Measurements from ENCODE around the gene VSIG8.

Gene VSIG8

GRCh38 chr1:159861218-159861617, 1.2 kb downstream of the VSIG8 start:
- no peak for DNase-seq (ENCODE audit: insufficient read length, low spot score)
- FAIRE-seq = no peak
- TF ChIP-seq POLR2A (IDR thresholded peaks at IDR 0.05; ENCODE audit: low read depth, low read length) (no peak), SPI1 (IDR thresholded peaks at IDR 0.05; ENCODE audit: low read depth, low read length) (no peak), PAX5 (IDR thresholded peaks at IDR 0.05; ENCODE audit: insufficient read depth, low read length, severe bottlenecking) (no peak), TAF1 (IDR thresholded peaks at IDR 0.05; ENCODE audit: low read depth, low read length) (no peak), POLR2AphosphoS5 (IDR thresholded peaks at IDR 0.05; ENCODE audit: low read depth, low read length) (no peak), POU2F2 (IDR thresholded peaks at IDR 0.05; ENCODE audit: low read depth, low read length) (no peak)

DNA sequence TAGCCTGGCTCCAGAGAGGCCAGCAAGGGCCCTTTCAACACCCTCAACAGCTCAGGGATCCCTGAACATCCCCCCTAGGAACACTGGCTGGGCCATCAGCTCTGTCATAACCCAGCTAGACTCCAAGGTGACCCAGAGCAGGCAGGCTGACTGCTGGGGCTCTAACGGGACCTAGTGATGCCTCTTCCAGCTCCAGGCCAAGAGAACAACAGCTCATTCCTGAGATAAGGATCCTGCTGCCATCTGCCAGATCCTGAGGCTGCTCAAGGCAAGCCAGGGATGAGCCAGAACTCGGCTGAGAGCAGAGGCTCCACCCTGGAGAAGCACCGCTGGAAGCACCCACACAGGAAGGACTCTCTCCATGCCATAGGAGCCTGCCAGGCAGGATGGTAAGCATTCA, 2.0 kb downstream of the VSIG8 start:
- TF ChIP-seq POU2F2 (IDR thresholded peaks at IDR 0.05; ENCODE audit: low read depth, low read length) (no peak), PAX5 (IDR thresholded peaks at IDR 0.05; ENCODE audit: insufficient read depth, low read length, severe bottlenecking) (no peak), SPI1 (IDR thresholded peaks at IDR 0.05; ENCODE audit: low read depth, low read length) (no peak), TAF1 (IDR thresholded peaks at IDR 0.05; ENCODE audit: low read depth, low read length) (no peak), POLR2AphosphoS5 (IDR thresholded peaks at IDR 0.05; ENCODE audit: low read depth, low read length) (no peak), POLR2A (IDR thresholded peaks at IDR 0.05; ENCODE audit: low read depth, low read length) (no peak)
- FAIRE-seq (no peak), DNase-seq (ENCODE audit: insufficient read length, low spot score) (no peak)

DNA sequence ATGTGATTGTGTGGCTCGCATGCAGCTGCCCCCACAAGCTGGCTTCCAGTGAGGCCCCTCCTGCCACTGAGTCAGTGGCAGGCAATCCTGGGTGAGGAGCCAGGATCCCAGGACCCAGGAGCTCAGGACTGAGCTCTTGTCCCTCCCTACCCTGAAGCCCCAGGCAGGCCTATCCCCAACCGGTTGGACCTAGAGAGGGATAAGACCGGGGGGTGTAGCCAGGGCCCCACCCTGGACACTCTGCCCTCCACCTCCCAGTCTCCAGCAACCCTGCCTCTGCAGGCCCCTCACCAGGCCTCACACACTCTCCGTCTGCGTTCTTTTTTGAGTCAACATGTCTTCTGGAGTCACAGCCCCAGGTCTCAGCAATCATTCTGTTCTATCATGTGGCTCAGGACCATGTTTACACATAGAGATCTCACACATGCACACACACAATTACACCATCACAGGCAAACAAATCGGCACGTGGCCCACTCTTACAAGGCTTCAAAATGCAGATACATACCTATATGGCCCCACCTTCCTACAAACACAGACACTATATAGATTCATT, 2.6 kb downstream of the VSIG8 start:
- FAIRE-seq = no peak
- TF ChIP-seq TAF1 (IDR thresholded peaks at IDR 0.05; ENCODE audit: low read depth, low read length) (no peak), SPI1 (IDR thresholded peaks at IDR 0.05; ENCODE audit: low read depth, low read length) (no peak), POU2F2 (IDR thresholded peaks at IDR 0.05; ENCODE audit: low read depth, low read length) (no peak), POLR2AphosphoS5 (IDR thresholded peaks at IDR 0.05; ENCODE audit: low read depth, low read length) (no peak), PAX5 (IDR thresholded peaks at IDR 0.05; ENCODE audit: insufficient read depth, low read length, severe bottlenecking) (no peak), POLR2A (IDR thresholded peaks at IDR 0.05; ENCODE audit: low read depth, low read length) (no peak)
- no peak for DNase-seq (ENCODE audit: insufficient read length, low spot score)

- TF ChIP-seq SPI1 (IDR thresholded peaks at IDR 0.05; ENCODE audit: low read depth, low read length) (no peak), POLR2A (IDR thresholded peaks at IDR 0.05; ENCODE audit: low read depth, low read length) (no peak), PAX5 (IDR thresholded peaks at IDR 0.05; ENCODE audit: insufficient read depth, low read length, severe bottlenecking) (no peak), POU2F2 (IDR thresholded peaks at IDR 0.05; ENCODE audit: low read depth, low read length) (no peak), TAF1 (IDR thresholded peaks at IDR 0.05; ENCODE audit: low read depth, low read length) (no peak), POLR2AphosphoS5 (IDR thresholded peaks at IDR 0.05; ENCODE audit: low read depth, low read length) (no peak)
- DNase-seq (ENCODE audit: insufficient read length, low spot score) (no peak), FAIRE-seq (no peak)
Observed at GRCh38 chr1:159857889-159858288, 4.6 kb downstream of the VSIG8 start.

DNA sequence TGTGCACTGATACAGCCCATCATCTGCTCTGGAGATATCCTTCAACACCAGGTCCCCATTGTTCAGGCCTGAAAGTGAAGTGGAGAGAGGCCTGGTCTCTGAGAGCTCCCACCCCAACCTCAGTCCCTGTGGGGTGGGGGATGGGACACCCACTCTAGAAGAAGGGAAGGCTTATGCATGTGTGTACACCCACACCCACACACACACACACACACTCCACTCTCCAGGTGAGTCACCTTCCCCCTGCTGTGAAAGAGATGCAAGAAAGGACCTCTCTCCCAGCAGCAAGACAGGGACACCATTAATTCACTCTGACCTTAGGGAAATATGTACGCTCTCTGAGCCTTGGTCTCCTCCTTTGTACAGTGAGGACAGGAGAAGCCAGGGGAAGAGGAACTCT, 5.9 kb downstream of the VSIG8 start:
- DNase-seq (ENCODE audit: insufficient read length, low spot score) = no peak
- TF ChIP-seq POLR2AphosphoS5 (IDR thresholded peaks at IDR 0.05; ENCODE audit: low read depth, low read length) (no peak), POLR2A (IDR thresholded peaks at IDR 0.05; ENCODE audit: low read depth, low read length) (no peak), SPI1 (IDR thresholded peaks at IDR 0.05; ENCODE audit: low read depth, low read length) (no peak), PAX5 (IDR thresholded peaks at IDR 0.05; ENCODE audit: insufficient read depth, low read length, severe bottlenecking) (no peak), TAF1 (IDR thresholded peaks at IDR 0.05; ENCODE audit: low read depth, low read length) (no peak), POU2F2 (IDR thresholded peaks at IDR 0.05; ENCODE audit: low read depth, low read length) (no peak)
- no peak for FAIRE-seq

DNA sequence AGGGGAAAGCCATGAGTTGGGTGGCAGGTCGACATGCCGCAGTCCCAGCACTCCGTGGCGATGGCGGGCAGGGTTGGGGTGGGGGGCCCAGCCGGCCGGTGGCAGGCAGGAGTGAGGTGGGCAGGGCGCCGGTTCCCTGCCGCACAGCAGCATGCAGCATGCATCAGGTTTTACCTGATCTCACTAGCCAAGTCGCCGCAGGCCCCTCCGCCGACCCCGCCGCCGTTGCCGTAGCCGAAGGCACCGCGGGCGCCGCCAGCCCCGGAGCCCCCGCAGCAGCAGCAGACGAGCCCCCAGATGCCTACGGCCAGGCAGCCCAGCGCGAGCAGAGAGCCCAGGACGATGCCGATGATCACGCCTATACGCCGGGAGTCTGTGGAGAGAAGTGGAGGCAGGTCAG, 6.7 kb downstream of the VSIG8 start:
- DNase-seq (ENCODE audit: insufficient read length, low spot score) (no peak), FAIRE-seq (no peak)
- TF ChIP-seq TAF1 (IDR thresholded peaks at IDR 0.05; ENCODE audit: low read depth, low read length) (no peak), POLR2AphosphoS5 (IDR thresholded peaks at IDR 0.05; ENCODE audit: low read depth, low read length) (no peak), POU2F2 (IDR thresholded peaks at IDR 0.05; ENCODE audit: low read depth, low read length) (no peak), POLR2A (IDR thresholded peaks at IDR 0.05; ENCODE audit: low read depth, low read length) (no peak), SPI1 (IDR thresholded peaks at IDR 0.05; ENCODE audit: low read depth, low read length) (no peak), PAX5 (IDR thresholded peaks at IDR 0.05; ENCODE audit: insufficient read depth, low read length, severe bottlenecking) (no peak)

DNA sequence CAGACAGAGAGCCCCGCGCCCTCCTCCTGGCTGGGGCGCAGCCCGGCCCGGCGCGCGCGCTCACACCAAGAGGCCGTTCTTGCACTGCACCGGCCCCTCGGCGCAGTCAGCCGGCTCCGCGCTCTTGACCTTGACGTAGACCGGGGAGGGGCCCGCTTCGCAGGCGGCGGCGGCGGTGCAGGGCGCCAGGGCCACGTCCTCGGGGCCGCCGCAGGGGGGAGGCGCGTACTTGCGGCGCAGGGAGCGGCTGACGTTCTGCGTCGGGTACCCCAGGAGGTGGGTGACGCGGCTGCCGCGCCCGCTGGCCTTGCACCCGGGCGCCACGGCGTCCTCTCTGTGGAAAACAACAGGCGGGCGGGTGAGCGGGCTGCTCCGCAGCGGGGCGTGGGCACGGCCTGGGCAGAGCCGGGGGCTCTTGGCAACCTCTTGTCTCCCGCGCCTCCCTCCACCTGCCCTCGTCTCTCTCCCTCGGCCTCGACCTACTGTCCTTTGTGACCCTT, 7.7 kb downstream of the VSIG8 start:
- FAIRE-seq (peak; percentile 85), DNase-seq (ENCODE audit: insufficient read length, low spot score) (peak; percentile 69)

DNA sequence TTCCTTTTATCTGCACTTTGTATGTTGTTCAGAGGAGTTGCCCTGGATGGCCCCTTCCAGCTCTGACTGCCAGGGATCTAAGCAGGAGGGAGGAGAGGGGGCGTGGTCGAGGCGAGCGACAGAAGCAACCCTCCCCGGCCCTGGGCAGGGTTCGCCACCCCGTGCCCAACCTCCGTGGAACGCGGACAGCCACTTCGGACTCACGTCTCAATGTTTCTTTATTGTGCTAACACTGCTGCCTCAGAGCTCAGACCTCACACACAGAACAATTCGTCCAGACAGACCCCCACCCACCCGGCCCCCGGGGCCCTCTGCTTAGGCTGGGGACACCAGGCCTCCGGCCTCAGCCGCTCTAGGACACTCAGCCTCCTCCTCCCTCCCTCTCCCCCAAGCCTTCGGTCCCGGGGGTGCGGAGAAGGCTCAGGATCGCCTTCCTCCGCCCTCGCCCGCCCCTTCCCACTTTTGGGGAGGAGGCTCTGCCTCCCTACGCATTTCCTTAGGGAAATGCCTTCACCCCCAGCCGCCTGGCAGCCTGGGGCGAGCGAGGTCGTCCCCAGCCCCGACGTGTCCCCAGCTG, 8.3 kb downstream of the VSIG8 start:
- DNase-seq (ENCODE audit: insufficient read length, low spot score) = no peak
- no peak for FAIRE-seq
- TF ChIP-seq TAF1 (IDR thresholded peaks at IDR 0.05; ENCODE audit: low read depth, low read length) (no peak), PAX5 (IDR thresholded peaks at IDR 0.05; ENCODE audit: insufficient read depth, low read length, severe bottlenecking) (no peak), SPI1 (IDR thresholded peaks at IDR 0.05; ENCODE audit: low read depth, low read length) (no peak), POLR2AphosphoS5 (IDR thresholded peaks at IDR 0.05; ENCODE audit: low read depth, low read length) (no peak), POU2F2 (IDR thresholded peaks at IDR 0.05; ENCODE audit: low read depth, low read length) (no peak), POLR2A (IDR thresholded peaks at IDR 0.05; ENCODE audit: low read depth, low read length) (no peak)

More for the DNA sequence above, 7.7 kb downstream of the VSIG8 start:
- TF ChIP-seq SPI1 (IDR thresholded peaks at IDR 0.05; ENCODE audit: low read depth, low read length) (no peak), PAX5 (IDR thresholded peaks at IDR 0.05; ENCODE audit: insufficient read depth, low read length, severe bottlenecking) (no peak), POLR2AphosphoS5 (IDR thresholded peaks at IDR 0.05; ENCODE audit: low read depth, low read length) (no peak), TAF1 (IDR thresholded peaks at IDR 0.05; ENCODE audit: low read depth, low read length) (no peak), POLR2A (IDR thresholded peaks at IDR 0.05; ENCODE audit: low read depth, low read length) (no peak), POU2F2 (IDR thresholded peaks at IDR 0.05; ENCODE audit: low read depth, low read length) (no peak)

GRCh38 chr1:159853417-159854115, 8.9 kb downstream of the VSIG8 start:
- no peak for FAIRE-seq

More at GRCh38 chr1:159853417-159854115, 8.9 kb downstream of the VSIG8 start:
- TF ChIP-seq POLR2AphosphoS5 (IDR thresholded peaks at IDR 0.05; ENCODE audit: low read depth, low read length) (no peak), TAF1 (IDR thresholded peaks at IDR 0.05; ENCODE audit: low read depth, low read length) (no peak), POLR2A (IDR thresholded peaks at IDR 0.05; ENCODE audit: low read depth, low read length) (no peak), POU2F2 (IDR thresholded peaks at IDR 0.05; ENCODE audit: low read depth, low read length) (no peak), SPI1 (IDR thresholded peaks at IDR 0.05; ENCODE audit: low read depth, low read length) (no peak), PAX5 (IDR thresholded peaks at IDR 0.05; ENCODE audit: insufficient read depth, low read length, severe bottlenecking) (no peak)
- DNase-seq (ENCODE audit: insufficient read length, low spot score) = no peak
